HG03097 (cell line): ENCODE data around the gene CFL1.

ENCODE experiments used
- ATAC-seq: cut with Tn5 transposase; IDR thresholded peaks from one replicate; pipeline ENCODE4 v1.9.1; 2021; ENCODE audit not compliant: unreplicated experiment, low FRiP score

The CFL1 gene

DNA sequence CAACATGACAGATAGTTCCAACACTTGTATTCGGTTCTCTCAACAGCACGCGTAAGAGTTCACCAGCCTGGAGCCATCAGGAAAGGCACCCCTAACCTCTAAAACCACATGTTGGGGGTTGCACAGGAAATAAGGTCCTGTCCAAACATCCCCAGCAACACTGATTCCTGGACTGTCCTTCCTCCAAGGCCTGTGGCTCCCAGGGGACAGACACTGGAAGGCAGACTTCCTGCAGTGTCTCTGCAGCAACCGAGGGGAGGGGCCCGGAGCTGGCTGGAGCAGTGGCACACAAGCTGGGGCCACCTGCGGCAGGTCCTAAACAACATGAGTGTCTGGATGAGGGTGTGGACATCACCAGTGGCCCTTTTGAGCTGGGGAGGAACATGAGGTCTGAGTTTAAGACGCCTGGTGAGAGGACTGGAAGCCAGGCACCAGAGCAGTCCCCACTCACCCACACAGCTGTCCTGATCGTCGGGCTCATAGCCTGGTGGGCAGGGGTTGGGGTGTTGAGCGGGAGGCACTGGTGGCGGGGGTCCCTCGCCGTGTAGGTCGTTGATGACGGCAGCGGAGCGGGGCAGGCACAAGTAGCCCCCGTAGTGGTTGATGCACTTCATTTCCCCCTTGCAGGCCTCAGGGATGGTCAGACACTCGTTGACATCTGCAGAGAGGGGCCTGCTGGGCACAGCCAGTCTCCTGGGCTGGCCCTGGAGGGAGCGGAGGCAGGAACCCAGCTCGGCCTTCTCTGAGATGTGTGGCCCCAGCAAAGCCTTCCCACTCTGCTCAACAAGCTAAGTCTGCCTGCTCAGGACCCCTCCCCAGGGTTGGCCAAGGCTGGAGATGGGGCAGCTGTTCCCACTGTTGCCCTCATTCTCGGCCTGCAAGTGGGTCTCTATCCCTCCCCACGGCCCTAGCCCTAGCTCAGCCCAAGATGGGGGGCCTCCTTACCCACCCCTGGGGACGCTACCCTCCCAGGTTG lies 13.0 kb upstream of the CFL1 start:
- ATAC-seq = no peak

- ATAC-seq = no peak
Measured at GRCh38 chr11:65870307-65870658, 12.3 kb upstream of the CFL1 start.

DNA sequence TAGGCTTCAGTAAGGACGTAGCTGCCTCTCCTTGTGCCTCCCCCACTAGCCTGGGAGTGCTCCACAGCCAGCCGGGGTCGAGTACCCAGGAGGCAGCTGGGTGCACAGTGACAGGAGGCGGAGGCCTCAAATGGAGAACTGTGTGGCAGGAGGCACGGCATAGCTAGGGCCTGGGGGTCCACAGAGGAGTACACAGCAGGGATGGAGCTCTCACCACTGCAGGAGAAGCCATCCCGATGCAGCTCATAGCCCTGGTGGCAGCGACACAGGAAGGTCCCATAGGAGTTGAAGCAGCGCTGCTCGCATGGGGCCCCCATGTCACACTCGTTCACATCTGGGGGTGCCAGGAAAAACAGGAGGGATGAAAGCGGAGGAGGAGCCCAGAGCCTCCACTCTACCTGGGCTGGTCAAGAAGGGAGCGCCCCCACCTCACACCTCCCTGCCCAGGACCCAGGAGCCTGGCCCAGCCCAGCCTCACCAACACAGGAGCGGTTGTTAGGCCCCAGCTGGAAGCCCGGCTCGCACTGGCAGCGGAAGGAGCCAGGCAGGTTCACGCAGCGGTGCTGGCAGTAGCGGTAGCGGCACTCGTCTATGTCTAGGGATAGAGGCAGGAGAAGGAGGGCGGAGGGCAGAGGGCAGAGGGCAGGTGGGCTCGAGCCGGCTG lies 11.8 kb upstream of the CFL1 start:
- no peak for ATAC-seq

DNA sequence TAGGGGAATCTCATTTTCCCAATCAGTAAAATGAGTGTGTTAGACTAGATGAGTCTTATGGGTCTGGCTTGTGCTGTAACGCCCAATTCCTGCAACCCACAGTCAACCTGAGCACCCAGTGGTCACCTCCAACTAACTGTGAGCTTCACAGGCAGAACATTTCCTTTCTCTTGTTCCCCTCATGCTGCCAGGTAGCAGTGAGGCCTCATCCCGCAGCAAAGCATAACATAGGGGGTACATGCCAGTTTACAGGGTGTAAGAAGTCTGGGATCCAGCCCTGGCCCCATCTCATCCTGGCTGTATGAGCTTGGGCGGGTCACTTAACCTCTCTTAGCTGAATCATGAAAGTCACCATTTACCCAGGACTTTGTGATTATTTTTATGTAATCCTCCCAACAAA lies 10.9 kb upstream of the CFL1 start:
- no peak for ATAC-seq

DNA sequence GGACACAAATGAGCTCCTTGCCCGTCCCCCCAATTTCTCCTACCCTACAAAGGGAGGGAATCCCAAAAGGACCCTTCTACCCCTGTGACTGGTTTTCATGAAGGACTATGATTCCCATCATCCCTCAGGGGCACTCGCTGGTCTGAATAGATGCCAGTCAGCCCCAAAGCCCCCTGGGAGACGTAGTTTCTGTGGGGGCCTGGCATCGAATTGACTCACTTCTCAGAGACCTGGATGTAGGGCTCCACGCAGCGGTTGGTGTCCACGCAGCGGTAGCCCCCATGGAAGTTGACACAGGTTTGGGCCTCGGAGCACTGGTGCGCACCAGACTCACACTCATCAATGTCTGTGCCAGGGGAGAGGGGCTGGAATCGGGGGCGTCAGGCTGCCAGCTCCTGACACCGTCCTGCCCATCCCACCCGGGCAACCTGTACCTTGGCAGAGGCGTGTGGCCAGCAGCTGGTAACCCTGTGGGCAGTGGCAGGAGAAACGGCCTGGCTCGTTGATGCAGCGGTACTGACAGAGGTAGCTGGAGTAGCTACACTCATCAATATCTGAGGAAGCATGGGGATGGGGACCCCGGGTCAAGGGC lies 10.2 kb upstream of the CFL1 start:
- ATAC-seq = no peak

DNA sequence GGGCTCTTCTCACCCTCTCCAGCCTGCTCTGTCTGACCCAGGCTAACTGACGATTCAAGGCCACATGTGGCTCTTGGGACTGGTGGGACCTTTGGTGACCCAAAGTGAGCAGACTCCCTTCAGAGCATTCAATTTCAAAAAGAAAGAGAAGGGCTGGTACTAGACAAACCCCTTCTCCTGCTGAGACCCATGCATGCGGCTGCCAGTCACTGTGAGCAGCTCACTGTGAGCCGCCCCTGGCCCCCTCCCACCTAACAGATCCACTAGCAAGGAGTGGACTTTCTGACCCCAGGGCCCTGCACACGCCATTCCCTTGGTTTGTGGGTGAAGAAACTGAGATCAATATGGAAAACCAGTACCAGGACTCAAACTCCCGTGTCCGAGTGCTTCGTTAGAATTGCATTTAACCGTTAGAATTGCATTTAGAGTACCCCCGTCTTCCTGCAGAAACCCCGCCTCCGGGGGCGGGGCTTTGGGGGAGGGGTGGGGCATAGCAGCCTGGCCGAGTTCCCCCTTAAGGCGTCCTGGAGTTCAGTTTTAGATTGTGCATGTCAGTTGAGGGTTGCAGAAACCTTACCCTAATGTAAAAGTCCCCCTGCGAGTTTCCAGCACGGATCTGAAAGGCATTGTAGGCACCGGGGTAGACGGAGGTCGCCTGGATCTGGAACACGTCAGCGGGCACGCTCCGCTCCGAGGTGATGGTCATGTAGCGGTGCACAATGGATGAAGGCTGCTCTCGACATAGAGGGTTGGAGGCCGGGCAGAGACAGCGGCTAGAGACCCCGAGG lies 9.5 kb upstream of the CFL1 start:
- ATAC-seq = no peak

GRCh38 chr11:65866509-65867283 lies 8.7 kb upstream of the CFL1 start:
- ATAC-seq = no peak

GRCh38 chr11:65865550-65866172 lies 7.7 kb upstream of the CFL1 start:
- ATAC-seq = no peak

- no peak for ATAC-seq
Measured at GRCh38 chr11:65864706-65865471, 6.9 kb upstream of the CFL1 start.

GRCh38 chr11:65863889-65864705 lies 6.1 kb upstream of the CFL1 start:
- no peak for ATAC-seq

DNA sequence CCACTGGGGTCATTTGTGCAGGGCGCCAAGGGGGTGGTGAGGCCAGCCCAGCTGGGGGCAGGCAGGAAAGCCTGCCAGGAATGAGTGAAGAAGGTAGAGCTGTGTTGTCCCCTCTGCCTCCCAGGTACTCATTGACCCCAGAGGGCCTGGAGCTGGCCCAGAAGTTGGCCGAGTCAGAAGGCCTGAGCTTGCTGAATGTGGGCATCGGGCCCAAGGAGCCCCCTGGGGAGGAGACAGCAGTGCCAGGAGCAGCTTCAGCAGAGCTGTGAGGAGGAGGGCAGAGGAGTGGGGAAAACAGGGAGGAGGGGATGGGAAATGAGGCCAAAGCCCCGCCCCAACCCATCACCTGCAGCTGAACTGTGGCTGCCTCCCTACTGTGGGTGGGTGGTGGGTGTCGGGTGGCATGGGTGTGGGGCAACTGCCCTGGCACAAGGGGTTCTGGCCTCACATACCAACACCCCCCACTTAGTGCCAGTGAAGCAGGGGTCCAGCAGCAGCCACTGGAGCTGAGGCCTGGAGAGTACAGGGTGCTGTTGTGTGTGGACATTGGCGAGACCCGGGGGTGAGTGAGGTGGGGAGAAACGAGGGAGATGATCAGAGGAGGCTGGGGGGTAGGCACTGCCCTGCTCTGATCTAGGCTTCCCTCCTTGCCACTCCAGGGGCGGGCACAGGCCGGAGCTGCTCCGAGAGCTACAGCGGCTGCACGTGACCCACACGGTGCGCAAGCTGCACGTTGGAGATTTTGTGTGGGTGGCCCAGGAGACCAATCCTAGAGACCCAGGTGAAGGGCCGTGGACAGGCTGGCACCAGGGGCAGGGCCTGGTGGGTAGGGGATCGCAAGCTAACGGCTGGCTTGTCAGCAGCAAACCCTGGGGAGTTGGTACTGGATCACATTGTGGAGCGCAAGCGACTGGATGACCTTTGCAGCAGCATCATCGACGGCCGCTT lies 5.2 kb upstream of the CFL1 start:
- ATAC-seq = no peak

- ATAC-seq = no peak
Measured at GRCh38 chr11:65862191-65862735, 4.3 kb upstream of the CFL1 start.

GRCh38 chr11:65861533-65862183 lies 3.7 kb upstream of the CFL1 start:
- no peak for ATAC-seq

GRCh38 chr11:65861165-65861505 lies 3.2 kb upstream of the CFL1 start:
- no peak for ATAC-seq

DNA sequence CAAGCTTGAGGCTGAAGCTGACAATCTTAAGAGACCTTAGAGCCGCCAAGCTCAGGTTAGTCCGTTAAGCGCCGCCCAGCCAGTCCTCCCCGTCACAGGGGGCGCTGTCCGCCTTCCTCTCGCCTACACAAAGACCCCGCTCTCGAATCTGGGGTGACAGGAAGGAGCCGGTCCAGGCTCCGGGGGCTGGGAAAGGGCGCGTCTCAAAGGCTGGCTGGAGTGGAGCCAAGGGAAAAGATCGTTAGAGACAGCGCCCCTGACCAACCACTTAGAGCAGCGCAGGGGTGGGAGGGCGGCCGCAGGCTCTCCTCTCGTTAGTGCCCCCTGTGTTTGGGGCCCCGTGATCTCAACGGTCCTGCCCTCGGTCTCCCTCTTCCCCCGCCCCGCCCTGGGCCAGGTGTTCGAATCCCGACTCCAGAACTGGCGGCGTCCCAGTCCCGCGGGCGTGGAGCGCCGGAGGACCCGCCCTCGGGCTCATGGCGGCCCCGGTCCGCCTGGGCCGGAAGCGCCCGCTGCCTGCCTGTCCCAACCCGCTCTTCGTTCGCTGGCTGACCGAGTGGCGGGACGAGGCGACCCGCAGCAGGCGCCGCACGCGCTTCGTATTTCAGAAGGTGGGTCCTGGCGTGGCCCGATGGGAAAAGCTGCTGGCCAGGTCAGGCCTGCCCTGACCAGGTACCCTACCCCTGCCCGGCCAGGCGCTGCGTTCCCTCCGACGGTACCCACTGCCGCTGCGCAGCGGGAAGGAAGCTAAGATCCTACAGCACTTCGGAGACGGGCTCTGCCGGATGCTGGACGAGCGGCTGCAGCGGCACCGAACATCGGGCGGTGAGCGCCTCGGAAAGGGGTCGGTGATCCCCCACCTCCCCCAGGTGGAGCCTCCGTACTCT lies 2.5 kb upstream of the CFL1 start, which contains the start of gene MUS81:
MUS81 (plus strand) TSS at position 156 of the 887 bp plus-strand sequence; CDS start at position 477, 321 bp downstream.
- peak; percentile 21 for ATAC-seq
